Measurements from ENCODE around the gene CAPN10. TPM values are rescaled to one million over a fixed set of nuclear protein-coding genes. Genes with fewer than 3 reads are reported as not detected.

CAPN10 gene
- total RNA-seq, 1 donor from 2014 or later = 47.8 TPM

- no peak overlapping the region for H3K27ac Mint-ChIP-seq (ENCODE audit: unreplicated experiment)
- no peak overlapping the region for H3K4me3 Mint-ChIP-seq (ENCODE audit: unreplicated experiment)
- DNase-seq (ENCODE audit: low spot score) = no peak
- no peaks in the 10 kb centered on the region for H3K4me1 Mint-ChIP-seq (ENCODE audit: unreplicated experiment)
- H3K27me3 Mint-ChIP-seq (ENCODE audit: unreplicated experiment) = peaks cover 1% of the 10 kb centered on the region
- no peaks in the 10 kb centered on the region for H3K9me3 Mint-ChIP-seq (ENCODE audit: unreplicated experiment)
- H3K36me3 Mint-ChIP-seq (ENCODE audit: low read depth, unreplicated experiment) = peaks cover 2% of the 10 kb centered on the region
- TF ChIP-seq CTCF (IDR thresholded peaks at IDR 0.05; ENCODE audit: unreplicated experiment) = no peak
Observed at GRCh38 chr2:240597419-240598181, 11.1 kb downstream of the CAPN10 start.

DNA sequence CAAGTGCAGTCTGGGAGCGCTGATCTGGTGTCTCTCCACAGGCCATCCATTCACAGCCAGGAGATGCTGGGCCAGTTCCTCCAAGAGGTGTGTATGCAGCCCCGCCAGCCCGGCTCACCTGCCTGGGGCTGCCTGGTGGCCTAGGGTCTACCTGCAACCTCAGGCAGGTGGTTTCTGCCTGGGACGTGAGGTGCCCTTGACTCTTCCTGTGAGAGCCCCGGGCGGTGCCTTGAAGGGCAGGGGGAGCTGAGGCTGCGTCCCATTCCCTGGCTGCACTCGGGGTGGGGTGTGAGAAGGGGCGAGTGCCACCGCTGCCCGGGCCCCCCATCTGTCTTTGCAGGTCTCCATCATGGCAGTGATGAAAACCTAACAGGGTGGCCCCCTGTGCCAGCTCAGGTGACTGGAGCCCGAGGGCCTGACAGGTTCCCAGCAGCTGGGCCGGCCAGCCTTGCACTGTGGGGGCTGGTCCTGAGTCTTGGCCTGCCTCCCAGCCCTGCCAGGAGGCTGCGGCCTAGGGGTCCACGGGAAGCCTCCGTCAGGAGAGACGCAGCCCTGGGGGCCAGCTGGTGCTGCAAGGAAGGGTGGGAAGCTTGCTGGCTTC is 11.9 kb downstream of the CAPN10 start:
- H3K4me3 Mint-ChIP-seq (ENCODE audit: unreplicated experiment) = no peak overlapping the region
- H3K9me3 Mint-ChIP-seq (ENCODE audit: unreplicated experiment) = no peaks in the 10 kb centered on the region
- peaks cover 1% of the 10 kb centered on the region for H3K27me3 Mint-ChIP-seq (ENCODE audit: unreplicated experiment)
- H3K36me3 Mint-ChIP-seq (ENCODE audit: low read depth, unreplicated experiment) = no peaks in the 10 kb centered on the region
- H3K27ac Mint-ChIP-seq (ENCODE audit: unreplicated experiment) = no peak overlapping the region
- H3K4me1 Mint-ChIP-seq (ENCODE audit: unreplicated experiment) = no peaks in the 10 kb centered on the region
- TF ChIP-seq CTCF (IDR thresholded peaks at IDR 0.05; ENCODE audit: unreplicated experiment) = no peak
- no peak for DNase-seq (ENCODE audit: low spot score)

DNA sequence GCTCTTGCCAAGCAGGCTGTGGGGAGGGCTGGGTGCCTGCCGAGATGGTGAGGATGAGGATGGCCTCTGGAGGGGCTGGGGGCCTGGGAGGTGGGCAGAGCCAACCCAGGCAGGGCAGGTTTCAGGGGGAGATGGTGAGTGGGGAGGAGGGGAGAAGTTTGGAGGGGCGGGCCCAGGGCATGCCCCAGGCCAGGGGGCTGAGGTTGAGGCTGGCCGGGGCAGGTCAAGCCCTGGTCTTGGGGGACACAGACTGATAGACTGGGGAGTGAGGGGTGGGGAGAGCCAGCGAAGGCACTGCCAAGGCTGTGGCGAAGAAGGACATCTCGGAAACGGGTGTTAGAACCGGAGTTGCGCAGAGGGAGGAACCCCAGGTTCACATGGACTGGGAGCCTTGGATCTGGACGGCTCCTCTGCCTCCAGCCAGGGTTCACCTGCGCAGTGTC is 12.6 kb downstream of the CAPN10 start:
- no peak for TF ChIP-seq CTCF (IDR thresholded peaks at IDR 0.05; ENCODE audit: unreplicated experiment)
- no peaks in the 10 kb centered on the region for H3K36me3 Mint-ChIP-seq (ENCODE audit: low read depth, unreplicated experiment)
- H3K9me3 Mint-ChIP-seq (ENCODE audit: unreplicated experiment) = no peaks in the 10 kb centered on the region
- no peak overlapping the region for H3K4me3 Mint-ChIP-seq (ENCODE audit: unreplicated experiment)
- no peak for DNase-seq (ENCODE audit: low spot score)
- H3K27ac Mint-ChIP-seq (ENCODE audit: unreplicated experiment) = no peak overlapping the region
- H3K4me1 Mint-ChIP-seq (ENCODE audit: unreplicated experiment) = no peaks in the 10 kb centered on the region
- peaks cover 1% of the 10 kb centered on the region for H3K27me3 Mint-ChIP-seq (ENCODE audit: unreplicated experiment)

GRCh38 chr2:240600451-240600961 is 14.0 kb downstream of the CAPN10 start:
- Mint-ChIP-seq H3K4me1 (ENCODE audit: unreplicated experiment) (peaks cover 6% of the 10 kb centered on the region), H3K27me3 (ENCODE audit: unreplicated experiment) (peaks cover 3% of the 10 kb centered on the region), H3K27ac (ENCODE audit: unreplicated experiment) (no peak overlapping the region), H3K36me3 (ENCODE audit: low read depth, unreplicated experiment) (no peaks in the 10 kb centered on the region), H3K4me3 (ENCODE audit: unreplicated experiment) (no peak overlapping the region), H3K9me3 (ENCODE audit: unreplicated experiment) (no peaks in the 10 kb centered on the region)
- no peak for DNase-seq (ENCODE audit: low spot score)
- TF ChIP-seq CTCF (IDR thresholded peaks at IDR 0.05; ENCODE audit: unreplicated experiment) = no peak
